ENCODE results near the gene STARD3NL.
"Not testable (repeated sequence)": the region's sequence is repeated elsewhere in the genome, so short reads cannot be mapped to it uniquely, and the experiment has no call there.

STARD3NL gene

DNA sequence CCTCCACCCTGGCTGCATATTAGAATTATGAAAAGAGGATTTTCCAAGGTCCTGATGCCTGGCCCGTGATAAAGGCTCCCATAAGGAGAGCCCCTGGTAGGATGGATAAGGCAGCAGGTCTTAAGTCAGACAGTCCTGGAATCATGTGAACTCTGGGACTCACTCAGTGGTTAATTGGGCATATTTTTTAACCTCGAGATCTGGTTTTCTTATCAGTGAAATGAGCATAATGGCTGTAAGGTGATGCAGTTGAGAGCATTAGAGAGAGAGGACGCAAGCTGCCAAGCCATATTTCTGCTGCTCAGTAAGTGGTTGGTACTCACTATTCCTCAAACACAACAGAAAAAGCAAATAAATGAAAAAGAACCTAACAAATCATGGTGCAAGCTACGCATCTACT is 57.6 kb downstream of the STARD3NL start:
- Histone ChIP-seq H3K27ac (peak overlapping the region in 2 of 11 experiments; percentile 5 to 10; a peak in 2 of 22 replicates), H3K4me2 (no peak overlapping the region), H3K9me3 (replicated peaks in 1 of 11) (no peaks in the 10 kb centered on the region), H3K4me3 (no peak overlapping the region), H3K4me1 (peaks cover 21 to 41% (median 29%) of the 10 kb centered on the region in 10 experiments), H3K9ac (no peak overlapping the region), H4K20me1 (no peaks in the 10 kb centered on the region), H3K27me3 (no peaks in the 10 kb centered on the region), H3K36me3 (peaks cover 0 to 14% (median 5%) of the 10 kb centered on the region in 11 experiments; a peak in 14 of 22 replicates)
- no peak for TF ChIP-seq Cebpa-rat (IDR thresholded peaks at IDR 0.05)

DNA sequence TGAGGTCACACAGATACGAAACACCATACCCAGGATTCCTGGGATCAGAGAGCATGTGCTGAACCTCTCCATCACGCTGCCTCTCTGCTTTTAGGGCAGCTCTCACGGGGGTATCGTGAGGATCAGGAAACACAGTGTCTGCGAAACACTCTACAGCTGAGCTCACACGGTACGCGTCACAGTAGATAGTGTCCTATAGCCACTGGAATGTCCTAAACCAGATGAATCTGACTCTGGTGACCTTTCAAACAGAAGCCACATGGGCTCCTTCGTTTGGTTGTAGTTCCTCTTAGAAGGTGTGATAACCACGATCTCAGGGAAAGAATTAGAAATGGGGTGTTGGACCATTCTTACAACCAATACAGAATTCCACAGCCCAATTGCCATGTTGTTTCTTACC is 61.1 kb downstream of the STARD3NL start:
- H3K4me3 ChIP-seq; H3K9ac ChIP-seq; H3K4me2 ChIP-seq; H3K27ac ChIP-seq; H3K36me3 ChIP-seq; H4K20me1 ChIP-seq; H3K27me3 ChIP-seq; H3K9me3 ChIP-seq (replicated peaks in 1 of 11): not testable (repeated sequence)
- H3K4me1 ChIP-seq: peaks cover 1 to 15% (median 8%) of the 10 kb centered on the region in 10 experiments; a peak in 19 of 20 replicates

DNA sequence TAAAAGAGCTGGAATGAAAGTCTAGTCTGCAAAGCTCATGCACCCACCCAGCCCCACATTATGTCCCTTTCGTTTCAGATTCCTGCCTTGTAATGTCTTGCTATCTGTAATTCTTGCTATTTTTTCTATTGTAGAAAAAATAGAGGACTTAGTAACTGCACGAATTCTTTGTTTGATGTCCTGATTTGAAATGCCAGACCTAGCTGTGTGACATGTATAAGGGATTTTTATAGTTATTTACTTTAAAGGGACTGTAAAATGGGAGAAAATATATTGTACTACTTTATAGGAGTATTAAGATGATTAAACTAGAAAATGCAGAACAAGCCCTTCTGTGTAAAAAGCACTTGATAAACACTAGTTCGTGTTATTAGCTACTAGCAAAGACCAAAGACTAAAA is 63.0 kb downstream of the STARD3NL start:
- no peaks in the 10 kb centered on the region for H3K36me3 ChIP-seq
- no peak overlapping the region for H3K4me3 ChIP-seq
- no peak overlapping the region for H3K9ac ChIP-seq
- H4K20me1 ChIP-seq: no peaks in the 10 kb centered on the region
- H3K27me3 ChIP-seq: no peaks in the 10 kb centered on the region
- H3K27ac ChIP-seq: no peak overlapping the region
- H3K4me2 ChIP-seq: no peak overlapping the region
- H3K9me3 ChIP-seq (replicated peaks in 1 of 11): 0 out of 22 replicates have a peak, but pooled peaks cover 0 to 5% (median 0%) of the 10 kb centered on the region in 11 experiments
- TF ChIP-seq Cebpa-rat (IDR thresholded peaks at IDR 0.05): no peak
- H3K4me1 ChIP-seq: peaks cover 0 to 13% (median 0%) of the 10 kb centered on the region in 10 experiments; a peak in 5 of 20 replicates

DNA sequence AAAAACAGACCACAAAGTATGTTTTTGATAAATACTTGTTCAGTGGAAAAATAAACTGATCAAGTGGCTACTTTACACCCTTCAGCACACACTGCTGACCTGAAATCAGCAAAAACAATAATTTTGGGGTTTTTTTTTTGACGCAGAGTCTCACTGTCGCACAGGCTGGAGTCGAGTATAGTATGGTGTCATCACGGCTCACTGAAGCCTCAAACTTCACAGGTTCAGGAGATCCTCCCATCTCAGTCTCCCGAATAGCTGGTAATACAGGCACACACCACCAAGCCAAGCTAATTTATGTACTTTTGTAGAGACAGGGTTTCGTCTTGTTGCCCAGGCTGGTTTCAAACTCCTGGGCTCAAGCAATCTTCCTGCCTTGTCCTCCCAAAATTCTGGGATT is 64.8 kb downstream of the STARD3NL start:
- peak overlapping the region in 3 of 11 experiments; percentile 12 to 43 (median 37); a peak in 3 of 22 replicates for H3K4me2 ChIP-seq
- H3K9me3 ChIP-seq (replicated peaks in 1 of 11): 0 out of 22 replicates have a peak, but pooled peaks cover 0 to 5% (median 0%) of the 10 kb centered on the region in 11 experiments
- H3K9ac ChIP-seq: no peak overlapping the region
- no peaks in the 10 kb centered on the region for H4K20me1 ChIP-seq
- H3K36me3 ChIP-seq: no peaks in the 10 kb centered on the region
- H3K4me3 ChIP-seq: no peak overlapping the region
- peaks cover 0 to 10% (median 0%) of the 10 kb centered on the region in 10 experiments; a peak in 5 of 20 replicates for H3K4me1 ChIP-seq
- no peak overlapping the region for H3K27ac ChIP-seq
- no peaks in the 10 kb centered on the region for H3K27me3 ChIP-seq
- TF ChIP-seq Cebpa-rat (IDR thresholded peaks at IDR 0.05): no peak

DNA sequence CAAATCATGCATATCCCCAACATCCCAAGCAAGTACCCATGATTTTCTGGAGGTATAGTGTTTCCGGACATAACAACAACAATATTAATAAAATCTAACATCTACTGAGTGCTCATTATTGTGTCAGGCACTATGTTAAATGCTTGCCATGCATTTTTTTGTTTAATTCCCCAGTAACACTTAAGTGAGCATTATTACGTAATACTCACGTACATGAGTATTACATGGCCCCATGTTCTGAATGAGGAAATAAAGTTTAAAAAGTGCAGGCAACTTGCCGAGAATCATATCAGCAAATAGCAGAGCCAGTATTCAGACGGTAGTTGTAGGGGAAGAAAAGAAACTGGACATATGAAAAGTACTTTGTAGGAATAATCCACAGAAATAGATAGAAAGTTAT is 65.3 kb downstream of the STARD3NL start:
- not testable (repeated sequence) for H4K20me1 ChIP-seq; H3K9me3 ChIP-seq (replicated peaks in 1 of 11); H3K36me3 ChIP-seq; H3K9ac ChIP-seq; H3K27me3 ChIP-seq; H3K4me3 ChIP-seq; H3K27ac ChIP-seq
- Histone ChIP-seq H3K4me2 (peak overlapping the region in 3 of 11 experiments; percentile 12 to 43 (median 37); a peak in 6 of 22 replicates), H3K4me1 (peaks cover 0 to 10% (median 0%) of the 10 kb centered on the region in 10 experiments; a peak in 5 of 20 replicates)
- peak in 5 of 11 experiments; percentile 23 to 81 (median 56); a peak in 7 of 22 replicates for TF ChIP-seq Cebpa-rat (IDR thresholded peaks at IDR 0.05)

DNA sequence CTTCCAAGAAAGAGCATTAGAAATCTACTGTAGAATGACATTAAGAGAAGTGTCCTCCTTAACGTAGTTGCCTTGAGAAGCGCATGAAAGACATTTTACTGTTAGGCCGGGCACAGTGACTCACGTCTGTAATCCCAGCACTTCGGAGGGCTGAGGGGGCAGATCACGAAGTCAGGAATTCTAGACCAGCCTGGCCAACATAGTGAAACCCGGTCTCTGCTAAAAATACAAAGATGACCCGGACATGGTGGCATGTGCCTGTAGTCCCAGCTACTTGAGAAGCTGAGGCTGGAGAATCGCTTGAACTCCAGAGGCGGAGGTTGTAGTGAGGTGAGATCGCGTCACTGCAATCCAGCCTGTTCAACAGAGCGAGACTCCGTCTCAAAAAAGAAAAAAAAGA is 66.5 kb downstream of the STARD3NL start:
- Histone ChIP-seq H3K36me3 (no peaks in the 10 kb centered on the region), H3K27ac (no peak overlapping the region), H3K27me3 (no peaks in the 10 kb centered on the region), H4K20me1 (no peaks in the 10 kb centered on the region), H3K9ac (no peak overlapping the region), H3K4me2 (no peak overlapping the region), H3K9me3 (replicated peaks in 1 of 11) (0 out of 22 replicates have a peak, but pooled peaks cover 0 to 5% (median 0%) of the 10 kb centered on the region in 11 experiments), H3K4me3 (no peak overlapping the region), H3K4me1 (peaks cover 0 to 10% (median 0%) of the 10 kb centered on the region in 10 experiments; a peak in 5 of 20 replicates)
- TF ChIP-seq Cebpa-rat (IDR thresholded peaks at IDR 0.05): no peak

DNA sequence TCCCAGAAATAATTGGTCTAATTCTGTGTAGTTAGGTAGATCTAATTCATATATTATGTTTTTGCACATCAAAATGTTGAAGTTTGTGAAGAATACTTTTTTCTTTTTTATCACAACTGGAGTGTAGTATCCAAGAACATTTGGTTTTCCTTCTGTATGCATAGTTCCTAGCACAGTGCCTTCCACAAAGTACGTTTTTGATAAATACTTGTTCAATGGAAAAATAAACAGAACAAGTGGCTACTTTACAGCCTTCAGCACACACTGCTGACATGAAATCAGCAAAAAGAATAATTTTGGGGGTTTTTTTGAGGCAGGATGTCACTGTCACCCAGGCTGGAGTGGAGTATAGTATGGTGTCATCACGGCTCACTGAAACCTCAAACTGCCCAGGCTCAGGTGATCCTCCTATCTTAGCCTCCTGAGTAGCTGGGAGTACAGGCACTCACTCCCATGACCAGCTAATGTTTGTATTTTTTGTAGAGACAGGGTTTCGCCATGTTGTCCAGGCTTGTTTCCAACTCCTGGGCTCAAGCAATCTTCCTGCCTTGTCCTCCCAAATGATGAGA is 67.4 kb downstream of the STARD3NL start:
- H3K4me1 ChIP-seq: peaks cover 0 to 10% (median 0%) of the 10 kb centered on the region in 10 experiments; a peak in 6 of 20 replicates
- no peak overlapping the region for H3K4me2 ChIP-seq
- 0 out of 22 replicates have a peak, but pooled peaks cover 0 to 5% (median 0%) of the 10 kb centered on the region in 11 experiments for H3K9me3 ChIP-seq (replicated peaks in 1 of 11)
- H3K27ac ChIP-seq: no peak overlapping the region
- TF ChIP-seq Cebpa-rat (IDR thresholded peaks at IDR 0.05): no peak
- no peak overlapping the region for H3K9ac ChIP-seq
- H3K27me3 ChIP-seq: no peaks in the 10 kb centered on the region
- H3K4me3 ChIP-seq: no peak overlapping the region
- H3K36me3 ChIP-seq: no peaks in the 10 kb centered on the region
- no peaks in the 10 kb centered on the region for H4K20me1 ChIP-seq

DNA sequence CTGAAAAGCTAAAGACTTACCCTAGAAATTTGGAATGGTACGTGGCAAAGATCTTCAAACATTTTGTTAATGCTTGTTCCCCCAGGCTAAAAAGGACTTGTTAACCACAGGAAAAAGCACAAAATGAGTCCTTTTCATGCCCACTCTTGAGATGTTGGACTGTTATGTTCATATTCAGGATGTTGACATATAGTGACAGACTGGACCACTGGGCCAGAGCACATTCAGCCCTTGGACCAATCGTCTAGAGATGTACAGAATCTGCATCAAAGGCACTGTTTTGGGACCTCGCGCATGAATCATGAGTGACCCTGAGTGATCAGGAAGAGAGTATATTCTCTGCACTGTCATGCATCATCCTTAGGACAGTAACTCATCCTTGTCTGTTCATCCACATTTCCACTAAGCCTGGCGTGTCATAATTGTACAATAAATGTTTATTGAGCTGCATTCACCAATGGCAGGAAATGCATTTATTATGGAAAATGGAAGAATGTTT is 70.1 kb downstream of the STARD3NL start:
- TF ChIP-seq Cebpa-rat (IDR thresholded peaks at IDR 0.05): no peak
- no peaks in the 10 kb centered on the region for H3K27me3 ChIP-seq
- H3K4me2 ChIP-seq: no peak overlapping the region
- peaks cover 0 to 6% (median 0%) of the 10 kb centered on the region in 10 experiments; a peak in 6 of 20 replicates for H3K4me1 ChIP-seq
- H4K20me1 ChIP-seq: no peaks in the 10 kb centered on the region
- H3K27ac ChIP-seq: no peak overlapping the region
- no peaks in the 10 kb centered on the region for H3K36me3 ChIP-seq
- H3K9ac ChIP-seq: no peak overlapping the region
- 0 out of 22 replicates have a peak, but pooled peaks cover 0 to under 1% (median 0%) of the 10 kb centered on the region in 11 experiments for H3K9me3 ChIP-seq (replicated peaks in 1 of 11)
- no peak overlapping the region for H3K4me3 ChIP-seq

DNA sequence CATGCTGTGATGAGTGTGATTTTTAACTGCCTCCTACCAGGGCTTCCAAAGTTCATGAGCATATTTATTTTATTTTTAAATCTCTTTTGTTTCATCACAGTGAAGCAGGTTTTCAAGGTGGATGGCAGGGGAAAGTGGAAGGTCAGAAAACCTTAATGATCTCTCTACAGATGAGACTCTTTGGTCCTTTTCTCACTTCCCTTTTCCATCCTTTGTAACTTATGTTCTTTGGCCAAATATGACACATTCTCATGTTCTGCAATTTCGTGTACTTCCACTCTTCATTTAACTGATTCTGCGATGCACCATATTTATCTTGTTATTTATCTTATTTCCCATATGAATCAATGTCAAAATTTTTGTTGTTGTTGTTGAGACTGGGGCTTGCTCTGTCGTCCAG is 71.8 kb downstream of the STARD3NL start:
- H3K36me3 ChIP-seq; H3K4me2 ChIP-seq; H3K9ac ChIP-seq; H3K4me3 ChIP-seq; H4K20me1 ChIP-seq; H3K4me1 ChIP-seq; H3K27me3 ChIP-seq; H3K9me3 ChIP-seq (replicated peaks in 1 of 11); H3K27ac ChIP-seq: not testable (repeated sequence)
